CD4-positive, alpha-beta memory T cell (primary cell): ENCODE measurements around the gene PDE8A. TPM values are rescaled to one million over a fixed set of nuclear protein-coding genes. Genes with fewer than 3 reads are reported as not detected.
A peak's percentile ranks its signal among the peaks of the same experiment; 100 is the strongest.

Experiments used
- CTCF ChIA-PET: fragments of 350-600 bp; sonication (Branson Sonifier 250); formaldehyde crosslinking; loops from one replicate; lab custom pipeline; 2021; ENCODE audit warnings: inconsistent platforms; ENCODE audit not compliant: partially characterized antibody; lab: Charles Lee
- POLR2A ChIA-PET: fragments of 350-600 bp; sonication (Branson Sonifier 250); formaldehyde crosslinking; loops from one replicate; lab custom pipeline; 2021; ENCODE audit not compliant: partially characterized antibody; lab: Charles Lee
- DNase-seq, 5 donors: peaks; one replicate each; pipeline versions ENCODE4 v3.0.0 to v3.0.0-alpha.2; 2020 to 2022; ENCODE audit warnings: mixed read lengths in 1 of 5
- H3K27ac ChIP-seq: one replicate; pipeline ENCODE4 v1.7.0; 2013; ENCODE audit warnings: low read depth, low read length
- H3K27me3 ChIP-seq: 2 replicates; pipeline ENCODE4 v1.7.0; 2013; ENCODE audit warnings: mild to moderate bottlenecking, low read length, moderate library complexity; ENCODE audit not compliant: insufficient read depth
- H3K36me3 ChIP-seq: 2 replicates; pipeline ENCODE4 v1.7.0; 2013; ENCODE audit warnings: mild to moderate bottlenecking, low read length, moderate library complexity; ENCODE audit not compliant: insufficient read depth
- H3K4me1 ChIP-seq: 2 replicates; pipeline ENCODE4 v1.7.0; 2013; ENCODE audit warnings: mild to moderate bottlenecking, low read length, moderate library complexity; ENCODE audit not compliant: insufficient read depth
- H3K4me3 ChIP-seq, 2 donors: one replicate each; pipeline ENCODE4 v1.7.0; 2013; ENCODE audit warnings: low read length in 2 of 2, mild to moderate bottlenecking in 1 of 2
- H3K9me3 ChIP-seq, 2 donors: one replicate each; pipeline ENCODE4 v1.7.0; 2013; ENCODE audit warnings: low read length in 2 of 2, control low read depth in 1 of 2; ENCODE audit not compliant: control insufficient read depth in 1 of 2
- H3K27ac Mint-ChIP-seq, 7 donors: one replicate each; pipeline ENCODE4 v1.8.0; 2020 to 2021; ENCODE audit warnings: mixed read lengths in 7 of 7, mild to moderate bottlenecking in 6 of 7, inconsistent platforms in 3 of 7, moderate library complexity in 3 of 7
- H3K27me3 Mint-ChIP-seq, 2 donors: one replicate each; pipeline ENCODE4 v1.8.0; 2020 to 2021; ENCODE audit warnings: mixed read lengths in 2 of 2
- H3K36me3 Mint-ChIP-seq, 2 donors: one replicate each; pipeline ENCODE4 v1.8.0; 2020 to 2021; ENCODE audit warnings: mixed read lengths in 2 of 2, inconsistent platforms in 1 of 2, mild to moderate bottlenecking in 1 of 2
- H3K4me1 Mint-ChIP-seq, 4 donors: one replicate each; pipeline ENCODE4 v1.8.0; 2020 to 2021; ENCODE audit warnings: mixed read lengths in 4 of 4, mild to moderate bottlenecking in 1 of 4
- H3K4me3 Mint-ChIP-seq, 8 donors: one replicate each; pipeline ENCODE4 v1.8.0; 2020 to 2021; ENCODE audit warnings: mixed read lengths in 8 of 8, mild to moderate bottlenecking in 7 of 8, moderate library complexity in 6 of 8, inconsistent platforms in 3 of 8
- H3K9me3 Mint-ChIP-seq, 8 donors: one replicate each; pipeline ENCODE4 v1.8.0; 2020 to 2021; ENCODE audit warnings: mixed read lengths in 8 of 8, mild to moderate bottlenecking in 5 of 8, inconsistent platforms in 3 of 8, moderate library complexity in 1 of 8
- intact Hi-C: fragments of 100-400 bp; cut with micrococcal nuclease; formaldehyde crosslinking; loops from one replicate; pipeline ENCODE4 v1.15.1; 2023
- polyA plus RNA-seq, 2 donors: library from polyadenylated mRNA; unstranded; fragments of 300-500 nt; fragmentation: Illumina TruSeq; gene quantifications; one replicate each; pipeline ENCODE4 v1.2.3, GENCODE V29; 2021
- total RNA-seq, 2 experiments: library from RNA; stranded (reverse); gene quantifications; one replicate each; pipeline ENCODE4 v1.2.3, GENCODE V29; 2021

PDE8A gene
- total and polyA plus RNA-seq, 4 experiments from 2014 or later = 1.9 to 41.3 (median 22.4) TPM

- Histone ChIP-seq H3K36me3 (peaks cover 6% of the 10 kb centered on the region), H3K27me3 (no peaks in the 10 kb centered on the region), H3K27ac (no peak overlapping the region), H3K4me3 (no peak overlapping the region), H3K4me1 (peaks cover 6% of the 10 kb centered on the region), H3K9me3 (no peaks in the 10 kb centered on the region)
- intact Hi-C loops = no loop called here
- Mint-ChIP-seq H3K27ac (no peak overlapping the region), H3K4me1 (peaks cover 0 to 5% (median 2%) of the 10 kb centered on the region in 4 donors), H3K27me3 (no peaks in the 10 kb centered on the region), H3K36me3 (peaks cover 29 to 39% of the 10 kb centered on the region in 2 donors), H3K9me3 (no peaks in the 10 kb centered on the region), H3K4me3 (no peak overlapping the region)
- DNase-seq = peak in 1 of 5 donors; percentile 24
- POLR2A ChIA-PET = interaction anchor here (0.9 kb wide), 1 partner anchor 119 kb away, joined by 4 read pairs; no protein-coding TSS in a partner anchor
- CTCF ChIA-PET = no interaction called here
Observed at GRCh38 chr15:85100186-85100937, 118.7 kb downstream of the PDE8A start.

- peaks cover 22 to 23% of the 10 kb centered on the region in 2 donors for H3K36me3 Mint-ChIP-seq
- DNase-seq = no peak
- H3K27me3 Mint-ChIP-seq = no peaks in the 10 kb centered on the region
- H3K27ac Mint-ChIP-seq = peak overlapping the region in 1 of 7 donors; percentile 20
- Histone ChIP-seq H3K27ac (no peak overlapping the region), H3K9me3 (no peaks in the 10 kb centered on the region), H3K36me3 (no peaks in the 10 kb centered on the region), H3K4me3 (no peak overlapping the region), H3K4me1 (peaks cover 6% of the 10 kb centered on the region), H3K27me3 (no peaks in the 10 kb centered on the region)
- intact Hi-C loops = no loop called here
- no peaks in the 10 kb centered on the region for H3K9me3 Mint-ChIP-seq
- H3K4me3 Mint-ChIP-seq = no peak overlapping the region
- ChIA-PET CTCF (no interaction called here), POLR2A (no interaction called here)
- H3K4me1 Mint-ChIP-seq = peaks cover 0 to 5% (median 2%) of the 10 kb centered on the region in 4 donors
Observed at GRCh38 chr15:85104584-85104983, 122.9 kb downstream of the PDE8A start.

GRCh38 chr15:85108136-85108535 lies 126.5 kb downstream of the PDE8A start:
- POLR2A ChIA-PET = no interaction called here
- CTCF ChIA-PET = no interaction called here
- intact Hi-C loops = no loop called here
- H3K36me3 ChIP-seq = peaks cover under 1% of the 10 kb centered on the region
- H3K4me1 ChIP-seq = no peaks in the 10 kb centered on the region
- H3K27ac ChIP-seq = no peak overlapping the region
- H3K9me3 Mint-ChIP-seq = no peaks in the 10 kb centered on the region
- H3K36me3 Mint-ChIP-seq = peaks cover 28 to 31% of the 10 kb centered on the region in 2 donors
- H3K4me1 Mint-ChIP-seq = peaks cover 0 to 3% (median 1%) of the 10 kb centered on the region in 4 donors
- no peak for DNase-seq
- no peaks in the 10 kb centered on the region for H3K27me3 ChIP-seq
- no peak overlapping the region for H3K27ac Mint-ChIP-seq
- H3K27me3 Mint-ChIP-seq = no peaks in the 10 kb centered on the region
- no peak overlapping the region for H3K4me3 Mint-ChIP-seq
- no peak overlapping the region for H3K4me3 ChIP-seq
- H3K9me3 ChIP-seq = no peaks in the 10 kb centered on the region

DNA sequence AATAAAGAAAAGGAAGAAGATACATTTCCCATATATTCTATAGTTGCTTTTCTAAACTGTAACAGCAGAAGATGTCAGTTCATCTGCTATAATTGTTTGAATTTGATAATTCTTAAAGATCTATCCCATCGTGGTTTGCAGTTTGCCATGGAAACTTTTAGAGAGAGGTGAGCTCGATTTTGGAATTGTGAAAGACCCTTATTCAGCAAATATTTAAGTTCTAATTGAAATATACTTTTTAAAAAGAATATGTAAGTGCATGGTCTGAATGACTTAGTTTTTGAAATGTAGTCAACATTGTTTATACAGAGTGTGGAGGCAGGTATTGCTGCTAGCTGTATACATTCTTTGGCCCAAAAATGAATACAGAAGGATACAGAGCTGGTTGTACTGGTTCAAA lies 127.7 kb downstream of the PDE8A start:
- Histone ChIP-seq H3K27me3 (no peaks in the 10 kb centered on the region), H3K9me3 (no peaks in the 10 kb centered on the region), H3K36me3 (peaks cover 10% of the 10 kb centered on the region), H3K4me1 (no peaks in the 10 kb centered on the region), H3K4me3 (no peak overlapping the region), H3K27ac (no peak overlapping the region)
- intact Hi-C loops = no loop called here
- ChIA-PET POLR2A (no interaction called here), CTCF (no interaction called here)
- Mint-ChIP-seq H3K36me3 (peaks cover 39% of the 10 kb centered on the region in 2 donors), H3K9me3 (no peaks in the 10 kb centered on the region), H3K27ac (no peak overlapping the region), H3K4me1 (no peaks in the 10 kb centered on the region), H3K27me3 (no peaks in the 10 kb centered on the region), H3K4me3 (no peak overlapping the region)
- DNase-seq = no peak

DNA sequence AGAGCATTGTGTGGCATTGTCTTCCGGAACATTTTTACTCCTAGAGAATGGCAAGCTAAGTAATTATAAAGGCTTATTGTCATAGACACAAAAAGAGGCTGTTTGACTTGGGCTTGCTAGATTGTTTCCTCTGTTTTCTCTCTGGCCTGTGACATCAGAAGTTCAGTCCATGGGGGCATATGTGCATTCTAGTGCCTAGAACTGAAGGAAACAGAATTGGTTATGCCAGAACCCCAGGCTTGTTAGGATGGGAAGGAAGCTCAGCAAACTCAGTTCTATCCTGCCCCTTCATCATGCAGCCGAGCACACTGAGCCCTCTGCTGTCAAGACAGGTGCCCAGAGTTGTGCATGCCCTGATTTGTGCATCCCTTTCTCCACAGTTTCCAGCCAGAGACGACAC lies 131.3 kb downstream of the PDE8A start:
- no peaks in the 10 kb centered on the region for H3K4me1 ChIP-seq
- Mint-ChIP-seq H3K27me3 (no peaks in the 10 kb centered on the region), H3K9me3 (no peaks in the 10 kb centered on the region), H3K4me3 (no peak overlapping the region), H3K36me3 (peaks cover 57 to 60% of the 10 kb centered on the region in 2 donors), H3K4me1 (no peaks in the 10 kb centered on the region), H3K27ac (no peak overlapping the region)
- no peaks in the 10 kb centered on the region for H3K9me3 ChIP-seq
- ChIA-PET CTCF (no interaction called here), POLR2A (no interaction called here)
- intact Hi-C loops = no loop called here
- no peak overlapping the region for H3K4me3 ChIP-seq
- H3K27me3 ChIP-seq = no peaks in the 10 kb centered on the region
- H3K27ac ChIP-seq = no peak overlapping the region
- no peak for DNase-seq
- peaks cover 15% of the 10 kb centered on the region for H3K36me3 ChIP-seq

DNA sequence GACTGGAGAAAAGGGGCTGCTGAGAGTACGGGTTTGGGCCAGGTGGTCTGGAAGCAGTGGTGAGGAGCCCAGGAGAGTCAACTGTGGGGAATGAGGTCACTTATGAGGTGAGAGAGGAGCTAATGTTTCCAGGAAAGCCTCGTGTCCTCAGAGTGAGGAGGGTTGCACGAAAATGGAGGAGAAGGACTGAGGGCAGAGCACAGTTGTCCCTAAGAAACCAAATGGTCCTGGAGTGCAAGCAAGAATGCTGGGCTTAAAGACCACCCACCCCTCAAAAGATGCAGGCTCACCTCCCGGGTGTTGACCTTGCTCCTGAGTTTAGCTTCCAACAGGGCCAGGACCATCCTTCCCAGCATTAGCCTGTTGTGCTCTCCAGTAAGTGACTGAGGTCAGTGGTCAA lies 133.2 kb downstream of the PDE8A start:
- no peak for DNase-seq
- Histone ChIP-seq H3K9me3 (no peaks in the 10 kb centered on the region), H3K4me3 (no peak overlapping the region), H3K27me3 (no peaks in the 10 kb centered on the region), H3K36me3 (peaks cover 17% of the 10 kb centered on the region), H3K27ac (no peak overlapping the region), H3K4me1 (no peaks in the 10 kb centered on the region)
- POLR2A ChIA-PET = no interaction called here
- Mint-ChIP-seq H3K4me1 (no peaks in the 10 kb centered on the region), H3K27me3 (no peaks in the 10 kb centered on the region), H3K27ac (peak overlapping the region in 1 of 7 donors; percentile 56), H3K36me3 (peaks cover 54 to 66% of the 10 kb centered on the region in 2 donors), H3K4me3 (no peak overlapping the region), H3K9me3 (no peaks in the 10 kb centered on the region)
- CTCF ChIA-PET = no interaction called here
- intact Hi-C loops = no loop called here

DNA sequence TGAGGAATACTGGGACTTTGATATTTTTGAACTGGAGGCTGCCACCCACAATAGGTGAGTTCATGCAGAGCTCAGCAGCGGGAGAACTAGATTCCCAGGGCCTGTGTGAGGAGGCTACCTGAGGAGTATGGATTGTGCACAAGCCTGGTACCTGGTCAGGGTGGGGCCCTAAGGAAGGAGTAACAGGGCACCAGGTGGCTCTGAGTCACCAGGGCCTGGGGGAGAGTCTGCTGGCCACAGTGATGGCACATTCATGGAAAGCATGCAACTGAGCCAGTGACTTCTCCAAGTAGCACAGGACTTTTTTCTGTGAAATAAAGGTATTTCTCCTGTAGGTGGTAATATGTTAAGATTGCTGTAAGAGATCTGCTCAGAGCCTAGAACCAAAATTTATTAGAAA lies 134.4 kb downstream of the PDE8A start:
- Histone ChIP-seq H3K9me3 (no peaks in the 10 kb centered on the region), H3K4me3 (no peak overlapping the region), H3K27ac (no peak overlapping the region), H3K4me1 (no peaks in the 10 kb centered on the region), H3K36me3 (peaks cover 17% of the 10 kb centered on the region), H3K27me3 (no peaks in the 10 kb centered on the region)
- Mint-ChIP-seq H3K9me3 (no peaks in the 10 kb centered on the region), H3K27me3 (no peaks in the 10 kb centered on the region), H3K4me3 (no peak overlapping the region), H3K36me3 (peaks cover 58 to 71% of the 10 kb centered on the region in 2 donors), H3K4me1 (no peaks in the 10 kb centered on the region), H3K27ac (no peak overlapping the region)
- ChIA-PET CTCF (interaction anchor here (0.9 kb wide), 1 partner anchor 10 kb away, joined by 3 read pairs; no protein-coding TSS in a partner anchor), POLR2A (no interaction called here)
- no peak for DNase-seq
- intact Hi-C loops = no loop called here
